Activated naive CD4-positive, alpha-beta T cell treated with anti-CD3 and anti-CD28 coated beads, Interleukin-2, amount 10 ng/mL, durations not matched to agents 7 days and 5 days (primary cell): ENCODE data around the gene TNRC18.

Experiments used
- CTCF ChIA-PET: fragments of 350-600 bp; sonication (Branson Sonifier 250); formaldehyde crosslinking; loops from one replicate; lab custom pipeline; 2021; ENCODE audit warnings: antibody characterized with exemption; lab: Charles Lee
- DNase-seq: peaks from one replicate; pipeline ENCODE4 v3.0.0-alpha.2; 2020
- H3K27ac Mint-ChIP-seq: one replicate; pipeline ENCODE4 v1.8.0; 2021; ENCODE audit warnings: mild to moderate bottlenecking, moderate library complexity, mixed read lengths
- H3K27me3 Mint-ChIP-seq: one replicate; pipeline ENCODE4 v1.8.0; 2021; ENCODE audit warnings: mild to moderate bottlenecking, mixed read lengths
- H3K36me3 Mint-ChIP-seq: one replicate; pipeline ENCODE4 v1.8.0; 2021; ENCODE audit warnings: mixed read lengths
- H3K4me1 Mint-ChIP-seq: one replicate; pipeline ENCODE4 v1.8.0; 2021; ENCODE audit warnings: mixed read lengths
- H3K4me3 Mint-ChIP-seq: one replicate; pipeline ENCODE4 v1.8.0; 2021; ENCODE audit warnings: mild to moderate bottlenecking, moderate library complexity, mixed read lengths
- H3K9me3 Mint-ChIP-seq: one replicate; pipeline ENCODE4 v1.8.0; 2021; ENCODE audit warnings: mixed read lengths

Gene TNRC18

GRCh38 chr7:5456409-5456808 lies 32.8 kb upstream of the TNRC18 start:
- H3K27me3 Mint-ChIP-seq: peaks cover 42% of the 10 kb centered on the region
- DNase-seq: no peak
- H3K4me1 Mint-ChIP-seq: no peaks in the 10 kb centered on the region
- H3K27ac Mint-ChIP-seq: no peak overlapping the region
- H3K4me3 Mint-ChIP-seq: no peak overlapping the region
- no peaks in the 10 kb centered on the region for H3K9me3 Mint-ChIP-seq
- CTCF ChIA-PET: interaction anchor here (1.1 kb wide), 1 partner anchor 216 kb away, joined by 3 read pairs; no protein-coding TSS in a partner anchor
- H3K36me3 Mint-ChIP-seq: no peaks in the 10 kb centered on the region

GRCh38 chr7:5455581-5456219 lies 32.1 kb upstream of the TNRC18 start:
- no peaks in the 10 kb centered on the region for H3K4me1 Mint-ChIP-seq
- CTCF ChIA-PET: no interaction called here
- H3K4me3 Mint-ChIP-seq: no peak overlapping the region
- peaks cover 49% of the 10 kb centered on the region for H3K27me3 Mint-ChIP-seq
- H3K9me3 Mint-ChIP-seq: no peaks in the 10 kb centered on the region
- no peak for DNase-seq
- H3K36me3 Mint-ChIP-seq: no peaks in the 10 kb centered on the region
- peak overlapping the region; percentile 3 for H3K27ac Mint-ChIP-seq

GRCh38 chr7:5455175-5455574 lies 31.5 kb upstream of the TNRC18 start:
- H3K27ac Mint-ChIP-seq: no peak overlapping the region
- no peaks in the 10 kb centered on the region for H3K9me3 Mint-ChIP-seq
- H3K36me3 Mint-ChIP-seq: no peaks in the 10 kb centered on the region
- H3K4me1 Mint-ChIP-seq: no peaks in the 10 kb centered on the region
- no peak for DNase-seq
- CTCF ChIA-PET: no interaction called here
- H3K27me3 Mint-ChIP-seq: peaks cover 52% of the 10 kb centered on the region
- H3K4me3 Mint-ChIP-seq: no peak overlapping the region

- Mint-ChIP-seq H3K4me1 (no peaks in the 10 kb centered on the region), H3K27ac (no peak overlapping the region), H3K27me3 (peaks cover 52% of the 10 kb centered on the region), H3K9me3 (no peaks in the 10 kb centered on the region), H3K36me3 (no peaks in the 10 kb centered on the region), H3K4me3 (no peak overlapping the region)
- no peak for DNase-seq
- CTCF ChIA-PET: no interaction called here
Measured at GRCh38 chr7:5454485-5454884, 30.9 kb upstream of the TNRC18 start.

- H3K4me3 Mint-ChIP-seq: no peak overlapping the region
- no peaks in the 10 kb centered on the region for H3K9me3 Mint-ChIP-seq
- CTCF ChIA-PET: no interaction called here
- peaks cover 52% of the 10 kb centered on the region for H3K27me3 Mint-ChIP-seq
- DNase-seq: no peak
- no peaks in the 10 kb centered on the region for H3K4me1 Mint-ChIP-seq
- H3K36me3 Mint-ChIP-seq: no peaks in the 10 kb centered on the region
- H3K27ac Mint-ChIP-seq: no peak overlapping the region
Measured at GRCh38 chr7:5453566-5454075, 30.0 kb upstream of the TNRC18 start.

GRCh38 chr7:5452937-5453540 lies 29.4 kb upstream of the TNRC18 start:
- Mint-ChIP-seq H3K36me3 (no peaks in the 10 kb centered on the region), H3K27ac (no peak overlapping the region), H3K27me3 (peaks cover 51% of the 10 kb centered on the region), H3K4me1 (no peaks in the 10 kb centered on the region), H3K4me3 (no peak overlapping the region), H3K9me3 (no peaks in the 10 kb centered on the region)
- CTCF ChIA-PET: interaction anchor here (3.3 kb wide), 1 partner anchor 88 kb away, joined by 17 read pairs; no protein-coding TSS in a partner anchor
- no peak for DNase-seq

- H3K4me1 Mint-ChIP-seq: no peaks in the 10 kb centered on the region
- no peak overlapping the region for H3K4me3 Mint-ChIP-seq
- CTCF ChIA-PET: interaction anchor here (3.3 kb wide), 1 partner anchor 87 kb away, joined by 17 read pairs; no protein-coding TSS in a partner anchor
- H3K9me3 Mint-ChIP-seq: no peaks in the 10 kb centered on the region
- no peaks in the 10 kb centered on the region for H3K36me3 Mint-ChIP-seq
- peaks cover 46% of the 10 kb centered on the region for H3K27me3 Mint-ChIP-seq
- no peak for DNase-seq
- H3K27ac Mint-ChIP-seq: no peak overlapping the region
Measured at GRCh38 chr7:5452470-5452899, 28.9 kb upstream of the TNRC18 start.

GRCh38 chr7:5451391-5451790 lies 27.8 kb upstream of the TNRC18 start:
- peaks cover 36% of the 10 kb centered on the region for H3K27me3 Mint-ChIP-seq
- CTCF ChIA-PET: interaction anchor here (0.8 to 3.4 kb wide), 6 partner anchors 43 to 211 kb away, joined by 3 to 28 read pairs (median 10); no protein-coding TSS in a partner anchor
- no peaks in the 10 kb centered on the region for H3K9me3 Mint-ChIP-seq
- H3K4me1 Mint-ChIP-seq: no peaks in the 10 kb centered on the region
- DNase-seq: no peak
- H3K27ac Mint-ChIP-seq: no peak overlapping the region
- no peaks in the 10 kb centered on the region for H3K36me3 Mint-ChIP-seq
- no peak overlapping the region for H3K4me3 Mint-ChIP-seq

- peaks cover 29% of the 10 kb centered on the region for H3K27me3 Mint-ChIP-seq
- H3K36me3 Mint-ChIP-seq: no peaks in the 10 kb centered on the region
- no peak overlapping the region for H3K4me3 Mint-ChIP-seq
- CTCF ChIA-PET: interaction anchor here (0.8 to 3.4 kb wide), 8 partner anchors 20 to 213 kb away, joined by 3 to 28 read pairs (median 4); no protein-coding TSS in a partner anchor
- no peaks in the 10 kb centered on the region for H3K9me3 Mint-ChIP-seq
- no peak overlapping the region for H3K27ac Mint-ChIP-seq
- no peaks in the 10 kb centered on the region for H3K4me1 Mint-ChIP-seq
- peak; percentile 61 for DNase-seq
Measured at GRCh38 chr7:5450549-5451327, 27.1 kb upstream of the TNRC18 start.

GRCh38 chr7:5448378-5449037 lies 24.9 kb upstream of the TNRC18 start:
- no peaks in the 10 kb centered on the region for H3K36me3 Mint-ChIP-seq
- DNase-seq: no peak
- no peak overlapping the region for H3K27ac Mint-ChIP-seq
- no peaks in the 10 kb centered on the region for H3K4me1 Mint-ChIP-seq
- CTCF ChIA-PET: interaction anchor here (1.7 to 3.4 kb wide), 2 partner anchors 208 to 210 kb away, joined by 5 to 28 read pairs; no protein-coding TSS in a partner anchor
- H3K9me3 Mint-ChIP-seq: no peaks in the 10 kb centered on the region
- peaks cover 16% of the 10 kb centered on the region for H3K27me3 Mint-ChIP-seq
- H3K4me3 Mint-ChIP-seq: no peak overlapping the region

- no peaks in the 10 kb centered on the region for H3K36me3 Mint-ChIP-seq
- no peaks in the 10 kb centered on the region for H3K4me1 Mint-ChIP-seq
- no peak overlapping the region for H3K27ac Mint-ChIP-seq
- H3K9me3 Mint-ChIP-seq: no peaks in the 10 kb centered on the region
- no peak overlapping the region for H3K4me3 Mint-ChIP-seq
- DNase-seq: no peak
- H3K27me3 Mint-ChIP-seq: peaks cover 21% of the 10 kb centered on the region
- CTCF ChIA-PET: no interaction called here
Measured at GRCh38 chr7:5445981-5446594, 22.5 kb upstream of the TNRC18 start.

GRCh38 chr7:5443678-5444077 lies 20.0 kb upstream of the TNRC18 start:
- CTCF ChIA-PET: no interaction called here
- DNase-seq: no peak
- Mint-ChIP-seq H3K4me3 (no peak overlapping the region), H3K4me1 (no peaks in the 10 kb centered on the region), H3K27me3 (peaks cover 16% of the 10 kb centered on the region), H3K9me3 (no peaks in the 10 kb centered on the region), H3K36me3 (no peaks in the 10 kb centered on the region), H3K27ac (no peak overlapping the region)

GRCh38 chr7:5442757-5443305 lies 19.2 kb upstream of the TNRC18 start:
- H3K4me1 Mint-ChIP-seq: no peaks in the 10 kb centered on the region
- H3K4me3 Mint-ChIP-seq: no peak overlapping the region
- CTCF ChIA-PET: no interaction called here
- H3K27me3 Mint-ChIP-seq: peaks cover 21% of the 10 kb centered on the region
- H3K9me3 Mint-ChIP-seq: no peaks in the 10 kb centered on the region
- H3K36me3 Mint-ChIP-seq: no peaks in the 10 kb centered on the region
- no peak overlapping the region for H3K27ac Mint-ChIP-seq
- DNase-seq: no peak
